Measurements from ENCODE around the gene STARD3. TPM values are rescaled to one million over a fixed set of nuclear protein-coding genes. Genes with fewer than 3 reads are reported as not detected.

Gene STARD3
- total and polyA plus RNA-seq, 2 donors (not counting 3 experiments of a cell fraction or from before 2014, with no cell fraction given): 51.0 to 75.7 TPM

- Histone ChIP-seq H3K36me3 (ENCODE audit: control insufficient read depth in 2 of 2, extremely low read depth in 1 of 2, insufficient read depth in 2 of 2, low read length in 2 of 2) (no peaks in the 10 kb centered on the region), H3K4me1 (ENCODE audit: control insufficient read depth, extremely low read depth, insufficient read depth, low read length) (no peaks in the 10 kb centered on the region), H3K9me3 (replicated peaks; ENCODE audit: control insufficient read depth, insufficient read depth, low read length) (no peaks in the 10 kb centered on the region), H3K27me3 (ENCODE audit: control insufficient read depth in 2 of 2, insufficient read depth in 2 of 2, low read length in 2 of 2) (peaks cover 6% of the 10 kb centered on the region in 2 experiments), H3K9ac (replicated peaks; ENCODE audit: extremely low read depth, insufficient read depth, low read length) (no peak overlapping the region), H3K79me2 (ENCODE audit: control insufficient read depth, insufficient read depth, low read length) (no peaks in the 10 kb centered on the region), H3K4me3 (replicated peaks in 1 of 3; ENCODE audit: insufficient read depth in 1 of 3, low read depth in 1 of 3, low read length in 3 of 3) (no peak overlapping the region), H4K20me1 (replicated peaks; ENCODE audit: control insufficient read depth, extremely low read depth, insufficient read depth, low read length) (no peaks in the 10 kb centered on the region), H2AFZ (ENCODE audit: low read depth, low read length) (no peak overlapping the region), H3K27ac (ENCODE audit: insufficient read depth, low read depth, low read length) (no peak overlapping the region), H3K9me1 (replicated peaks; ENCODE audit: control insufficient read depth, extremely low read depth, insufficient read depth, low read length) (no peaks in the 10 kb centered on the region), H3K4me2 (ENCODE audit: insufficient read depth, low read length) (no peak overlapping the region)
- POLR2A ChIA-PET: interaction anchor here (0.7 kb wide), 1 partner anchor 12 kb away, joined by 3 read pairs; no protein-coding TSS in a partner anchor
- CTCF ChIA-PET: interaction anchor here (0.6 to 13.1 kb wide), 21 partner anchors 9 to 465 kb away, joined by 3 to 291 read pairs (median 4); no protein-coding TSS in a partner anchor
- intact Hi-C loops (cut with micrococcal nuclease) (loop anchor here (1.0 kb wide), 1 partner anchor 50 kb away; no protein-coding TSS in a partner anchor), dilution Hi-C loops (cut with MboI; ENCODE audit: extremely low pct_ligation_motif_present, low sequenced_read_pairs) (no loop called here)
- DNase-seq (ENCODE audit: low read depth, low spot score): peak; percentile 40
- FAIRE-seq: peak; percentile 66
- BruUV-seq (replicated peaks): no TSS peak
- TF ChIP-seq POLR2AphosphoS5 (IDR thresholded peaks at IDR 0.05; ENCODE audit: insufficient read depth, low read depth, low read length) (no peak), CTCF (IDR thresholded peaks at IDR 0.05; ENCODE audit: extremely low read depth in 1 of 2, insufficient read depth in 1 of 2, low read depth in 1 of 2, low read length in 2 of 2) (peak; percentile 52 to 78)
Measured at GRCh38 chr17:39671651-39672521, 34.9 kb downstream of the STARD3 start.

Measured in endothelial cell of umbilical vein (primary cell).